ENCODE results near the gene TSPAN9. TPM values are rescaled to one million over a fixed set of nuclear protein-coding genes. Genes with fewer than 3 reads are reported as not detected.

The TSPAN9 gene
- total RNA-seq, 1 experiment from 2014 or later = 7.7 TPM

GRCh38 chr12:3320881-3321509, 243.8 kb downstream of the TSPAN9 start:
- ATAC-seq (peak; percentile 58; the same call in 1 of the 2 replicates), DNase-seq (ENCODE audit: low read depth, low spot score) (no peak)
- TF ChIP-seq REST (IDR thresholded peaks at IDR 0.05; ENCODE audit: insufficient read depth in 1 of 2, low read depth in 2 of 2, low read length in 1 of 2) (no peak), SIN3A (IDR thresholded peaks at IDR 0.05; ENCODE audit: borderline replicate concordance, insufficient read depth, low read depth, low read length) (no peak), CTCF (IDR thresholded peaks at IDR 0.05) (no peak), TCF7L2 (IDR thresholded peaks at IDR 0.05; ENCODE audit: low read depth, low read length) (no peak), POLR2AphosphoS5 (IDR thresholded peaks at IDR 0.05; ENCODE audit: low read depth, low read length) (no peak)
- ChIA-PET CTCF (interaction anchor here (0.6 kb wide), 1 partner anchor 958 kb away, joined by 3 read pairs; no protein-coding TSS in a partner anchor), POLR2A (no interaction called here)
- H3K36me3 ChIP-seq (ENCODE audit: control insufficient read depth, insufficient read depth, low read length) = no peaks in the 10 kb centered on the region
- BruUV-seq (replicated peaks) = no TSS peak
- H3K9me3 ChIP-seq (ENCODE audit: control insufficient read depth, insufficient read depth, low read depth, low read length) = no peaks in the 10 kb centered on the region
- no peaks in the 10 kb centered on the region for H3K27me3 ChIP-seq (ENCODE audit: control insufficient read depth, insufficient read depth, low read length)
- no peak overlapping the region for H3K4me3 ChIP-seq (ENCODE audit: low read depth in 2 of 2, low read length in 2 of 2)
- in situ Hi-C loops (cut with HindIII; ENCODE audit: low pct_unique_long_range_greater_than_20kb, low sequenced_read_pairs) = no loop called here
- H3K4me1 ChIP-seq (ENCODE audit: control insufficient read depth, insufficient read depth, low read length) = no peaks in the 10 kb centered on the region
- no peak overlapping the region for H3K27ac ChIP-seq (ENCODE audit: low read length)
- intact Hi-C loops (cut with micrococcal nuclease; ENCODE audit: unreplicated experiment) = no loop called here

- Histone ChIP-seq H3K4me3 (ENCODE audit: low read depth in 2 of 2, low read length in 2 of 2) (no peak overlapping the region), H3K27ac (ENCODE audit: low read length) (no peak overlapping the region), H3K27me3 (ENCODE audit: control insufficient read depth, insufficient read depth, low read length) (no peaks in the 10 kb centered on the region), H3K36me3 (ENCODE audit: control insufficient read depth, insufficient read depth, low read length) (no peaks in the 10 kb centered on the region), H3K4me1 (ENCODE audit: control insufficient read depth, insufficient read depth, low read length) (no peaks in the 10 kb centered on the region), H3K9me3 (ENCODE audit: control insufficient read depth, insufficient read depth, low read depth, low read length) (no peaks in the 10 kb centered on the region)
- intact Hi-C loops (cut with micrococcal nuclease; ENCODE audit: unreplicated experiment) (no loop called here), in situ Hi-C loops (cut with HindIII; ENCODE audit: low pct_unique_long_range_greater_than_20kb, low sequenced_read_pairs) (no loop called here)
- TF ChIP-seq POLR2AphosphoS5 (IDR thresholded peaks at IDR 0.05; ENCODE audit: low read depth, low read length) = no peak
- DNase-seq (ENCODE audit: low read depth, low spot score) (no peak), ATAC-seq (no peak)
- ChIA-PET CTCF (interaction anchor here (0.6 kb wide), 2 partner anchors 26 to 958 kb away, joined by 3 to 6 read pairs; no protein-coding TSS in a partner anchor), POLR2A (no interaction called here)
- no TSS peak for BruUV-seq (replicated peaks)
Observed at GRCh38 chr12:3321881-3322280, 244.7 kb downstream of the TSPAN9 start.

- intact Hi-C loops (cut with micrococcal nuclease; ENCODE audit: unreplicated experiment) = no loop called here
- in situ Hi-C loops (cut with HindIII; ENCODE audit: low pct_unique_long_range_greater_than_20kb, low sequenced_read_pairs) = no loop called here
- Histone ChIP-seq H3K4me3 (ENCODE audit: low read depth in 2 of 2, low read length in 2 of 2) (no peak overlapping the region), H3K9me3 (ENCODE audit: control insufficient read depth, insufficient read depth, low read depth, low read length) (no peaks in the 10 kb centered on the region), H3K36me3 (ENCODE audit: control insufficient read depth, insufficient read depth, low read length) (no peaks in the 10 kb centered on the region), H3K27me3 (ENCODE audit: control insufficient read depth, insufficient read depth, low read length) (no peaks in the 10 kb centered on the region), H3K27ac (ENCODE audit: low read length) (no peak overlapping the region), H3K4me1 (ENCODE audit: control insufficient read depth, insufficient read depth, low read length) (no peaks in the 10 kb centered on the region)
- no TSS peak for BruUV-seq (replicated peaks)
- DNase-seq (ENCODE audit: low read depth, low spot score) (no peak), ATAC-seq (no peak)
- TF ChIP-seq CTCF (IDR thresholded peaks at IDR 0.05) (no peak), REST (IDR thresholded peaks at IDR 0.05; ENCODE audit: insufficient read depth in 1 of 2, low read depth in 2 of 2, low read length in 1 of 2) (no peak), POLR2AphosphoS5 (IDR thresholded peaks at IDR 0.05; ENCODE audit: low read depth, low read length) (no peak), SIN3A (IDR thresholded peaks at IDR 0.05; ENCODE audit: borderline replicate concordance, insufficient read depth, low read depth, low read length) (no peak), TCF7L2 (IDR thresholded peaks at IDR 0.05; ENCODE audit: low read depth, low read length) (no peak)
- CTCF ChIA-PET = no interaction called here
- POLR2A ChIA-PET = interaction anchor here (0.7 kb wide), 1 partner anchor 29 kb away, joined by 3 read pairs; no protein-coding TSS in a partner anchor
Observed at GRCh38 chr12:3323002-3323685, 246.0 kb downstream of the TSPAN9 start.
